Activated CD8-positive, alpha-beta memory T cell treated with anti-CD3 and anti-CD28 coated beads, Interleukin-2, amount 50 U/mL, for 48 hours (primary cell): ENCODE results near the gene SDC1.
A peak's percentile ranks its signal among the peaks of the same experiment; 100 is the strongest.

ENCODE experiments used
- DNase-seq: peaks from one replicate; pipeline ENCODE4 v3.0.0-alpha.2; 2020

Gene SDC1

DNA sequence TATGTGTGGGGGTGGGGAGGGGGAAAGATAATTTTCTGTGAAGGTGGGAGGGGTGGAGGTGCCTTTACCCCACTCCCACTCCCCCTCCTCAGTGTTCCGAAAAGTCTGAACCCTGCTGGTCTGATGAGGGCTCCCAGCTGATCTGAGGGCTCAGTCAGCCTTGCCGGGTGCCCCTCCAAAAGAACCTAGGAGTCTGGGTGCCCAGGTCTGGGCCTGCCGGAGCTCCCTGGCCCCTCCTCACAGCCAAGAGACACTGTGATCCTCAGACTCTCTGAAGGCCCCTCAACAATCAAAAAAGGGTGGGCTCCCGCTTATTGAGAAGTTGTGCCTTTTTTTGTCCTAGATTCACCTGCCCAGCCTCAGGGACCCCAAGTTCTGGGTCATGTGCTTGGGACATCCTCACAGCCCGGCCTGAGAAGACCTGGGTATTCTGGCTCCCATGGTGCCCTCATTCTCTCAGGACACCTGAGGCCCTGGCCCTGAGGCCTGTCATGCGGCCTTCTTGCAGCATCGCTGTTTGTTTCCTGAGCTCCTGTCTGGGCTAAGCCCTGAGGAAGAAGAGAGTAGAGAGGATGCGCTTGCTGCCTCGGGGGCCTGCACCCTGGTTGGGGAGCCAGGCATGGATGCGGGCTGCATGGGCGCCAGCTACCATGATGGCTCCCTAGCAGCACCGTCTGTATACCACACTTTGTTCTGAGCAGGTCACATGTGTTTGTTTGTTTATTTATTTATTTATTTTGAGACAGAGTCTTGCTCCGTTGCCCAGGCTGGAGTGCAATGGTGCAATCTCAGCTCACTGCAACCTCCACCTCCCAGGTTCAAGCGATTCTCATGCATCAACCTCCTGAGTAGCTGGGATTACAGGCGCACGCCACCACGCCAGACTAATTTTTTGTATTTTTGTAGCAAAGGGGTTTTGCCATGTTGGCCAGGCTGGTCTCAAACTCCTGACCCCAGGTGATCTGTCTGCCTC lies 44.0 kb downstream of the SDC1 start:
- no peak for DNase-seq

DNA sequence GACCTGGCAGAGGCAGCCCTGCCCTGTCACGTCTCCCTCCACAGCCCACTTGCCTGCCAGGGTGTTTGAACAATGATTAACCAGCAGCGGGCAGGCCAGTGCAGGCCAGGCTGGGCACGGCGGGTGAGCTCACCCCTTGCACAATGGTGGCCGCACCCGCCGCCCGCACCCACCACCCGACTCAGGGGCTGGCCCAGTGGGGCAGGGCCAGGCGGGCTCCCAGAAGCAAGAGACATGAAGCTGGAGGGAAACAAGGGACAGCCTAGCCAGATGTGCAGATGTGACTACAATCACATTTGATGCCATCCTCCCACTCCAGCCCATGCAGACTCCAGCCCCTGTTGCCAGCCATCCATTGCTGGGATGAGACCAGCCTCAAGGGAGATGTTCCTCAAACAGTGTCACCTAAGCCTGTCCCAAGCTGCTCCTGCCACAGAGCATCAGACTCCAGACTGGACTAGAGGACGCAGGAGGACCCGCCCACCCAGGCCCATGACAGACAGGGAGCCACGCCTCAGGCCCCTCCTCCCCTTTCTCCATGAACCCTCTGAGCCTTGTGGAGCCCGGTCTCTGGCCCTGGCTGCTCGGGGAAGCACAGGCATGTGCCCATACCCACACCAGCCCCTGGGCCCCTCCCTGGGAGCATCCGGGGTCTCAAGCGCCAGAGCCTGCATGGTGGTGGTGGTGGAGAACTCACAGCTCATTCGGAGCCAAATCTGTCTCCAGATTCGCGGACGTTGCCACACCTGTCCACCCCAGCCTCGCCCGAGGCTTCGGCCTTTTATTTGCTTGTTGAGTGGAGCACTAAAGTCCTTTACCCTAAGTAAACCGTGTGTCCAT lies 45.0 kb downstream of the SDC1 start:
- DNase-seq = no peak

DNA sequence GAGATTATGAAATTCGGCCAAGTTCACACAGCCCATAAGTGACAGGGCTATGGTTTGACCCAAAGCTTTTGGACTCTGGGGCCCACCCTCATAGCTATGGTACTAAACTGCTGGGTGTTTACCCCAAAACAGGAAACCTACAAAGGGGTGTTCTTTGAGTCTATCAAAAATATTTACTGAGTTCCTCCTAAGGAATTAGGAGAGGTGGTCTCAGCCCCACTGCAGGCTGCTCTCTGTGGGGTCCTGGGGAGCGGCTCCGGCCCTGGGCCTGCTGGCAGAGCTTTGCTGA lies 45.5 kb downstream of the SDC1 start:
- DNase-seq = no peak

DNA sequence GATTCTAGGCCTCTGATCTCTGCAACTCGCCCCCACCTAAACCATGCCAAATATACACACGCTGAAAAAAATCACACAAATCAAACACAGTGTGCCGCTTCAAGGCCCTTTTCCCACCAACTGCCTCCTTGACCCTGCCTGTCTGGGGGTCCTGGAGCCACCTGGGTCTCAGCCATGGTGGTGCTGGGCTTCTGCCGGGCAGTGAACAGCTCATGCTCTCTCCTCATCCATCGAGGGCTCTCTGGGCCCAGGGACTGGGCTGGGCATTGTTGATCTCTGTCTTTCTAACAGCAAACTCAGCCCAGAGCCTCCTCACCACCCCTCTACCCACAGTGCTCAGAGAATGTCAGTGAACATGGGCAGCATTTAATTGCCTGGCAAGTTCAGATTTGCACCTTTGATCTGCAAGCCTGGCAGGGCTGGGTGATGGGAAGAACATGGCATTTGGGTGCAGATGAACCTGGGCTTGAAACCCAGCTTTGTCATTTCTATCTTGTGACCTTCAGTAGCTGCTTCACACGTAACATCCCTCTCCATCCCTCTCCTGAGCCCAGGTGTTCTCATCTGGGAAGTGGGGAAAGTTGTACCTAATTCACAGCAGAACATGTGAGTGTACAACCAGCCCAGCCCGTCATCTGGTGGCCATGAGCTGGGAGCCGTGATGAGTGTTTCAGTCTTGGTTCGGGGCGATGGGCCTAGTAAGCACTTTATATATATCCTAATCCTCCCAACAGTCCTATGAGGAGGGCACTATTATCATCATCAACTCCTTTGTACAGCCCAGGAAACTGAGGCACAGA lies 46.1 kb downstream of the SDC1 start:
- DNase-seq = no peak

DNA sequence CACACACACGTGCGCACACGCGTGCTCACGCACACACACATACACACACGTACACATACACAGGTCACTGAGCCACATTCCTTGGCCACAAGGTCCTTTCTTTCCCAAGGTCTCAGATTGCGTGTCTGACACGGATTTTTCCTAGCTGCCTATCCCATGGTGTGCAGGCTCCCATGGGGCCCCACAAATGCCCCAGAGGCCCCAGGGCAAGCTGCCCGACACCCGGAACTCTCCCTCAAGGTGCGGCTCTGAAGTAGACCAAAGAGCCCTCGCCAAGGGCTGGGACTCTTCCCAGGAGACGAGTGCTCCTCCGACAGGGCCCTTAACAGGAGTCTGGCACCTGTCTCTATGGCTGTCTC lies 46.7 kb downstream of the SDC1 start:
- no peak for DNase-seq

DNA sequence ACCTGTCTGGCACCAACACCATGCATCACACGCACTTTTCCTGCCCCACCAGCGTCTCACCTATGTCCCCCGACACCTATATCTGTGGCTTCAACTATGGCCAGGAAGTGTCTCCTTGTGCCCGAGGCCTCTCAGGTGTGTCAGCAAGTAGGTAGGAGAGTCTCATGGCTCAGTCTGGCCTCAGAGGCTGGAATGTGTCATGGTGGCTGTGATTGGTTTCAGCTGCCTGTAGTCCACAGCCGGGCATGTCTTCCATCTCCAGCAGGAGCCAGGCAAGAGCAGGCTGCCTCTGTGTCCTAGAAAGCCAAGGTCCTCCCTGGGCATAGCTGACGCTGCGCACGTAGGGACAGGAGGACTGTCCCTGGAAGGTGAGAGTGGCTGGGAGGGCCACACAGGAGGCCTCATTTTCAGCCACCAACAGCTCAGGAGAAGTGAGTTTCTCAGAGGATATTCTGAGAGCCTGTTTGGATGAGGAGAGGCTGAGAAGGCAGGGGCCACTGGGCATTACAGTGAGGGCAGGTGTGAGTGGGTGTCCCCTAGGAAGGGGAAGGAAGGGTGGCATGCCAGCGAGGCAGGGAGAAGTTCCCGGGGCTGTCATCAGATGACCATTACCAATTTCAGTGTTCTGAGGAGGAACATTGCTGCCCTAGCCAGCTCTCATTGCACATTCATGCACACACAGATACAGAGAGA lies 47.2 kb downstream of the SDC1 start:
- DNase-seq = no peak

DNA sequence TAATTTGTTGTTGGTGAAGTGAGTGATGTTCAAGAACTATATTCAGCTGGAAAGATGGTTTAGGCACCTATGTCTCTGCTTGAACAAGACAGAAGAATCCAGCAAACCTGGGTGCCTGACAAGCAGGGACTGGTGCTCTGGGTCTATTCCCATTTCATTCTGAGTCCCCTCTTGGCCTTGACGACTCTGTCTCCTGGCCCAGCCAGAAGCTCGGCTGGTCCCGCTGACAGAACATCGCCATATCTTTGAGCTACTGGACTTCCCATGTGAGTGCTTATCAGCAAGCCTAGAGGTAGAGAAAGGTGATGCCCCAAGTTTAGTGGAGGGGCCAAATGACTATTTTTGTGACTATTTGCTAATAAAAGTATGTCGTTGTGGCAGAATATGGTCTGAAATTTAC lies 48.2 kb downstream of the SDC1 start:
- DNase-seq = no peak

DNA sequence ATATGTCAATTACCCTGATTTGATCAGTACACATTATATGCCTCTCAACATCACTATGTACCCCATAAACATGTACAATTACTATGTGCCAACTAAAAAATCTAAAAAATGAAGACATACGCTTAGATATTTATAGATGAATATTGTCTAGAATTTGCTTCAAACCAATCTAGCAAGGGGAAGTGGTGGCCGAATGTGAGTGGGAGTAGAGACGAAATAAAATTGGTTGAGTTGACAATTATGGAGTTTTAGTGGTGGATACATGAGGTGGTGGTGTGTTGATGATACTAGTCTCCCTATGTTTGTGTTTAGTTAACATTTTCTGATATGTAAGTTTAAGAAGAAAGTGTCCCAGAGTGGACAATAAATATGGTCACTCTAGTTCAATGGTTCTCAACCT lies 49.0 kb downstream of the SDC1 start:
- DNase-seq = no peak

DNA sequence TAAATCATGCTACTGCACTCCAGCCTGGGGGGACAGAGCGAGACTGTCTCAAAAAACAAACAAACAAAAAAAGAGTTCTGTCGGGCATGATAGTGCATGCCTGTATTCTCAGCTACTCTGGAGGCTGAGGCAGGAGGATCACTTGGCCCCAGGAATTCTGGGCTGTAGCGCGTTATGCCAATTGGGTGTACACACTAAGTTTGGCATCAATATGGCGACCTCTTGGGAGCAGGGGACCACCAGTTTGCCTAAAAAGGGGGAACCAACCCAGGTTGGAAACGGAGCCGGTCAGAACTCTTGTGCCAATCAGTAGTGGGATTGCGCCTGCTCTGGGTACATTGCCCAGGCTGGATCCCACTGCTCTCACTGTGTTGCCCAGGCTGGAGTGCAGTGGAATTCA lies 49.7 kb downstream of the SDC1 start:
- no peak for DNase-seq

DNA sequence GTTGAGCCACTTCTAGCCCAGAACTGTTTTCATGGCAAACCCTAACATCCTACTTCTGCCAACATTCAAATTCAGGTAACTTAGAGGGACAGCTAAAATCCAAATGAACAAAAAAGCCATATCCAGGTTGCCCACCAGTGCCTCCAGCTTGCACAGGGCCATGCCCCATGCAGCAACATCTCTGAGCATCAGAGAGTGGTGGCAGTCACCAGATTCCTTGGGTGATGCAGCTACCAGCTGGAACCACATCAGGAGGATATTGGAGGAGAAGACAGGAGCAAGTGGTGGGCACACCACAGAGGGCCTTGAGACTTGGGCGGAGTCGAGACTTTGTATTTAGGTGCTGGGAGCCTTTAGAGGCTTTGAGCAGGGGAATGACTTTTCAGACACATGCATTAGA lies 50.5 kb downstream of the SDC1 start:
- no peak for DNase-seq

DNA sequence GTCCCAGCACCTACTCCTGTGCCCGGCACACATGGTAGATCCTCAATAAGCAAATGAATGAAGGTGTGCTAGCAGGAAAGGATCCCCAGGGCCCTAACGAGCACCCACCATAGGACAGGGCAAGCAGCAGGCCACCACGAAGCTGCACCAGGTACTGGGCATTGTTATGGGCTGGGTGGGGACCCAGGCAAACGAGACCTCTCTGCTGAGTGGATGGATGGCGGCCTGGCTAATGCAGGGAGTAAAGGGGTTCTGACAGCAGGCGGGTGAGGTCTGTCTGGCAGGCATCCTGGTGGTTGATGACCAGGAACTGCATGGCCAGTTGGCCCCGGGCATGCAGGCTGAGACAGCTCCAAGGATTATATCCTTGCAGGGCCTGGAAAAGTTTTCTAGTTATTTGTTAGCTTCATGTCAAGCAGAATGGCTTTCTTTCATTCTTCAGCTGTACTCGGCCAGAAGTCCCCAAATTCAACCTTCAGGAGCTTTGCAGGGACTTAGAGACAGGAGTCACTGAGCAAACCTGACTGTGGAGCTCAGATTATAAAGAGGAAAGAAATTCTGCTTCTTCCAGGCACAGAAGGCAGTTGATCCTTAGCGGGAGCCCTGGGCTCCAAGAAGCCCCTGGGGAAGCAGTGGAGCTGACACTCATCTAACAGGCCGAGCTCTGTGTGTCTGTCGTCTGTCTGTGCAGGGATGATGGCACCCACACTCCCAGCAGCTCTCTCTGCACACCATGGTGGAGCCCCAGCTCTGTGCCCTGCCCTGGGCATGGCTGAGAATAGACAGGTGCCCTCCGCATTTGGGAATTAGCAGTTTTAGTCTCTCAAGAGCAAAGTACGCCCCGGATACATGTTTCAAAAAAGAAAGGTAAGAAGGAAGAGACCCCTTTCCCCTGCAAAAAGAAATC lies 51.2 kb downstream of the SDC1 start:
- no peak for DNase-seq

DNA sequence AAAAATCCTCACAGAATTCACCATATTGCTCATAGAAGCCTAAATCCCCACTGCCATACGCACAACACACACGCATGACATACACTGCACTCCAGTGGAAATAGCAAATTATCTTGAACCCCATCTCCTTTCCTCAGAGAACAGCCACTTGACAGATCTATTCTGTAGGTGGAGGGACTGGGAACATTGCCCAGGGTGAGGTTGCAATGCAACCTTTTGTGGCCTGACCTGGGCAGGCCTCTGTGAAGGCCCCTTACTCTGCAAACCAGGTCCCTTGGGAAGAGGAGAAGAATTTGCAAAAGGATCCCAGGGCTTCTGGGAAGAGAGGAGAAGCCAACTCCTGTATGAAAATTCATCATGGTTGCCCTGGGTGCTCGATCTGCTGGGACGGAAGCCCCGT lies 51.9 kb downstream of the SDC1 start:
- DNase-seq = no peak

DNA sequence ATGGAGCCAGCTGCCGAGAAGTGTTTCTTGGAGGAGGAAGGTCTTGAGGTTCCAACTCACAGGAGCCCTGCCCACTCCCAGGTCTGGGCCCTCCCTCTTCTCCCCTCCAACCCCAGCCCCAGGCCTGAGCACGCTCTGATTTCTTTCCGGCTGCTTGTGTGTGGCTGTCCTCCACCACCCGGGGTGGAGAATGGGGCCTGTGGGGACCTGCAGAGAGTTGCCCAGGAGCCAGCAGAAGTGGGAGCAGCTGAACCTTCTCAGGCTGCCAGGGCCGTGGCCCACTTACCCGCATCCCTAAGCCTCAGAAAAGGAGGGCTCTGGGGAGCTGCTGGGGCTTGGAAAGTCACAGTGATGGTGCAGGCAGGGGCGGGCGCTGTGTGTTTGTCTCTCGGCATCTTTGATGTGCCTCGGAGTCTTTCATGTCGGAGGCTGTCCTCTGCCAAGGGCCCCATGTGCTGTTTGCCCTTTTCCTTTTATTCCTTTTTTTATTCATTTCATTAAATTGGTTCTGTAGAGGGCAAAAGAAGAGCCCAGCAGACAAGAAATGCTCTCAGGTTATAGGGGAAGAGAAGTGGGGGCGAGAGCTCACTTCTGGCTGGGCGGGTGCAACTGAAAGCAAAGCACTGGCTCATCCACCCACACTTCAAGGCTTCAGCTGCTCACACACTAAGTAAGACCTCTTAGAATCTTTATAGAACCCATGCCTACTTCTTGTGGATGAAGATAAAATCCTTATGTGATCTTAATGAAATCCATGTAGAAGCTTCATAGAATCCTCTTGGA lies 52.5 kb downstream of the SDC1 start:
- peak; percentile 34 for DNase-seq

DNA sequence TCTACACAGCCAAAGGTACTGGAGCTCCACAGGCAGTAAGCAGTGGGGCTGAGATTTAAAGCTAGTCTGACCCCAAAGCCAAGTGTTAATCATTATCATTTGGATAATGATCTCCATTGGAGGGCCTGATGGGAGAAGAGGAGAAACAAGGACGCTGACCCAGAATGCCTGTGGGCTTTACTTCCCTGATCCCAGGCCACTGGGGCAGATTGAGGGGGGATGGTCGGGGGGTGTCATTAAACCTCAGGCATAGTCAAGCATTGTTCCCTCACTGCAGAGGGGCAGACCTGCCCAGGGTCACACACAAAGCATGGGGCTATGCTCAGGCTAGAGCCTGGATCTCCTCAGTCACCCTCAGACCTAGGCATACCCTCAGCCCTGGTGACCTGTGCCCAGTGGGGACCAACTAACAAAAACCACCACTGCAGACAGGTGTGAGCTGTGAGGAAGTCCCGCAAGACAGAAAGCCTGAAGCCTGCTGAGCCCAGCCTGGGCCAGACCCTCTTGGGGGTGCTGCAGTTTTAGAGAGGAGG lies 53.4 kb downstream of the SDC1 start:
- no peak for DNase-seq

DNA sequence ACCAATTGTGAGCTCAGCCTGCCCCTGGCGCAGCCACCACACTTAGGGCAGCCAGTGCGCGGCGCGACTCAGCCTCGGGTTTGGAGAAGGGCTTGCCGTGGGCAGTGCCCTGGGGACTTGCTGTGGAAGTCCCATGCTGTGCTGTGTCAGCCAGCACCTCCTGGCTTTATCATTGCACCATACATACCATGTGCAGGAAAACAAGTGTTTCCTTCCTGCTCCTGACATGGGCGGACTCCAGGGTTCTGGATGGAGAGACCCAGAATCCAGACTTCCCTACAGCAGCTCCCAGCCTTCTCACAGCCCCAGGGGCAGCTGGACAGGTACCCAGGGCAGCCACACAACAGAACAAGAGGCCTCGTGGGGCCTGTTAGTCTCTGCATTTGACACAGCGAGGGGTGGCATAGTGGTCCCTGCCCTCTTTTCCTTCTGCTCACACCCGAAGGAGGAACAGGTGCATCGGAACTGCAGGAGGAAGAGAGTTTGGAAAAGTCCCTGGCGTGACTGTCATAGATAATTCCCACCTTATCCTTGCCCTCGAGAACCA lies 54.2 kb downstream of the SDC1 start:
- DNase-seq = no peak

DNA sequence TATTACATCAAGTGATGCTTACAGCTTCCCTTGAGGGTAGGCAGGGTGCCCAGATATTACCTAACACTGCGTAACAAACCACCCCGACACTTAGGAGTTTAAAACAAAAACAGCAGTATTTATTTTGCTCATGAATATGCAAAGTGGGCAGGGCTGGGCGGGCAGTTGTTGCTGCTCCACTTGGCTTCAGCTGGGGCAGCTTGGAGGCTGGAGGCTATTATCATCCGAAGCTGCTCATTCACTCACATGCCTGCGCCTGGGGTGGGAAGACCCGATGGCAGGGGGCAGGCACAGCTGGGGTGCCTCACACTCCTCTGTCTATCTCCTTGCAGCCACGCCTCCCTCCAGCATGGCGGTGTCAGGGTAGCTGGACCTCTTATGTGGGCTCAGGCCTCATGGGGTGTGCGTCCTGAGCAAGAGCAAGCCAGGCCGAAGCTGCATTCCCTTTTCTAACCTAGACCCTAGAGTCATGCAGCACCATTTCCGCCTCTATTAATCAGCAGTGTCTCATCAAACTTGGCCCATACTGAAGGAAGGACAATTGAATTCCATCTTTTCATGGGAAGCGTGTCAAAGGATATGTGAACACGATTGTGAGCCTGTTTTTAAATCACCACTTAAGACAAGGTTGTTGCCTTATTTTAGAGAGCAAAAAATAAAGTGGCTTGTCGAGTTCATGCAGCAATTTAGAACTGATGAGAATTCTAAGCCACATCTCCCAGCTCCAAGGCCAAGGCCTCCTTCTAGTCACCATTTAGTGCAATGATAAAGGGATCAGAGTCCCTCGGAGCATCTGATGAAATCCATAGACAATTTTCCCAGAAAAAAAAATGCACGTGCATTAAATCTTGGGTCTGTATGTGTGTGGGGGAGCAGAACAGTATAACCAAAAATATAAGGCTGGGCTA lies 54.9 kb downstream of the SDC1 start:
- no peak for DNase-seq

DNA sequence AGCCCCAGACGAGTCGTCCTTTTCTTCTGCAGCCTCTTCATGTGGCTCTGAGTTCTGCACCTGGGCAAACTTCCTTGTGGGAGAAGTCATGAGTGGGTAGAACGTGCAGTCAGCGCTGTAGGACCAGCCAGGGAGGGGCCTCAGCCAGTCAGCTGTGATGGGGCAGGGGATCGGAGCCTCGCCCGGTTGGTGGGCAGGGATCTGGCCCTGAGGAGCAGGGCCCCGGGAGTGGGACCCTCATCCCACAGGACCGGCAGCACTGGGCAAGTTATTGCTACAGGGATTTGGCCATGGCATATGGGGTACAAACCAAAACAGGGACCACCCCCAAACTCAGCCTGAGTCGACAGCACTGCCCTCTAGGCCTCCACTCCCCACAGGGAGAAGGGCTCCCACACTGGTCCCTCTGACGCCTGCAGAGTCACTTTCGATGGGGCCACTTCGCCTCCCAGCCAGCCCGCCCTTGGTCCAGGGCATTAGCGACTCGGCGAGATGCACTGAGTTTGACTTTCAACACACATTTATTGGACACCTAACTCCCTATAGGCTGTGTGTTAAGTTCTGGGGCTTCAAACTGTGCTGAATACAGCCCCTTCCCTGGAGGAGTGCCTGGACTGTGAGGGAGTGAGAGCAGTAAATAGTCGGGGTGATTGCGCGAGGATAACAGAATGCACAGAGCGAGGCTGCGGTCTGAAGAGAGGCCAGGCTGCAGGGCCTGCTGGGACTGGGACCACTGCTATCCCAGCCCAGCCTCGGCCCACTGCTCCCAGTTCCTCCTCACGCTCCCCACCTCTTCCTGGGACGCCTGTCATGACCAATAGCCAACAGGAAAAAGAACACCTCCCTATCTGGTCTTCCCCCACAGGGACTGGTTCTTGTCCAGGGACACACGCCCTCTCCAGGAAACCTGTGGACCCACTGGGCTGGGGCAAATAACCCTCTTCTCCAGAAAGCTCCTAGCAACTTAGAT lies 55.9 kb downstream of the SDC1 start:
- DNase-seq = no peak
